ENCODE results near the gene RPS6KB1. TPM values are rescaled to one million over a fixed set of nuclear protein-coding genes. Genes with fewer than 3 reads are reported as not detected.

RPS6KB1 gene
- total and polyA plus RNA-seq, 9 of the 15 experiments (the other 6 are each of a cell fraction or from before 2014, with no cell fraction given) = 8.8 to 60.7 (median 35.1) TPM

DNA sequence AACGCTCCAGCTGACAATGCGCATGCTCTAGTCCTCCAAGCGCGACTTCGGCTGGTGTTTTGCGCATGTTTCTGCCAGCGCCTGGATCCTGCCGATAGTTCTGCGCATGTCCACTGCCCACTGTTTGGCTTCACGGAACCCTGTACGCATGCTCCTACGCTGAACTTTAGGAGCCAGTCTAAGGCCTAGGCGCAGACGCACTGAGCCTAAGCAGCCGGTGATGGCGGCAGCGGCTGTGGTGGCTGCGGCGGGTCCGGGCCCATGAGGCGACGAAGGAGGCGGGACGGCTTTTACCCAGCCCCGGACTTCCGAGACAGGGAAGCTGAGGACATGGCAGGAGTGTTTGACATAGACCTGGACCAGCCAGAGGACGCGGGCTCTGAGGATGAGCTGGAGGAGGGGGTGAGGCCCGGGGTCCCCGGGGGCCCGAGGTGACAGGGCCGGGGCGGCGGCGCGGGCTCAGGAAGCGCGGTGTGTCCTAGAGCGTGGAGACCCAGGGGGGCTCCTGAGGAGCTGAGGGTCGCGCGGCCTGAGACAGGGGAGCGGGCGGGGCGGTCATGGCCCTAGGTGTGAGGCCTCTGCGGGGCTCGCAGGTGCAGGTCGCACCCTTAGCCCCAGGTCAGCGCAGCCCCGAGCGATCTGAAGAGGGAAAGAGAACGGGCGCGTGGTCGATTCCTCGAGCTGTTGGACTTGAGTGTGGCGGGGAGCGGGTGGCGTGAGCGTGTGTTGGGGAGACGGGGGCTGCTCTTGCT lies at the start of gene RPS6KB1, which contains the start of gene TUBD1 (continued):
- TF ChIP-seq, protein P1, sequence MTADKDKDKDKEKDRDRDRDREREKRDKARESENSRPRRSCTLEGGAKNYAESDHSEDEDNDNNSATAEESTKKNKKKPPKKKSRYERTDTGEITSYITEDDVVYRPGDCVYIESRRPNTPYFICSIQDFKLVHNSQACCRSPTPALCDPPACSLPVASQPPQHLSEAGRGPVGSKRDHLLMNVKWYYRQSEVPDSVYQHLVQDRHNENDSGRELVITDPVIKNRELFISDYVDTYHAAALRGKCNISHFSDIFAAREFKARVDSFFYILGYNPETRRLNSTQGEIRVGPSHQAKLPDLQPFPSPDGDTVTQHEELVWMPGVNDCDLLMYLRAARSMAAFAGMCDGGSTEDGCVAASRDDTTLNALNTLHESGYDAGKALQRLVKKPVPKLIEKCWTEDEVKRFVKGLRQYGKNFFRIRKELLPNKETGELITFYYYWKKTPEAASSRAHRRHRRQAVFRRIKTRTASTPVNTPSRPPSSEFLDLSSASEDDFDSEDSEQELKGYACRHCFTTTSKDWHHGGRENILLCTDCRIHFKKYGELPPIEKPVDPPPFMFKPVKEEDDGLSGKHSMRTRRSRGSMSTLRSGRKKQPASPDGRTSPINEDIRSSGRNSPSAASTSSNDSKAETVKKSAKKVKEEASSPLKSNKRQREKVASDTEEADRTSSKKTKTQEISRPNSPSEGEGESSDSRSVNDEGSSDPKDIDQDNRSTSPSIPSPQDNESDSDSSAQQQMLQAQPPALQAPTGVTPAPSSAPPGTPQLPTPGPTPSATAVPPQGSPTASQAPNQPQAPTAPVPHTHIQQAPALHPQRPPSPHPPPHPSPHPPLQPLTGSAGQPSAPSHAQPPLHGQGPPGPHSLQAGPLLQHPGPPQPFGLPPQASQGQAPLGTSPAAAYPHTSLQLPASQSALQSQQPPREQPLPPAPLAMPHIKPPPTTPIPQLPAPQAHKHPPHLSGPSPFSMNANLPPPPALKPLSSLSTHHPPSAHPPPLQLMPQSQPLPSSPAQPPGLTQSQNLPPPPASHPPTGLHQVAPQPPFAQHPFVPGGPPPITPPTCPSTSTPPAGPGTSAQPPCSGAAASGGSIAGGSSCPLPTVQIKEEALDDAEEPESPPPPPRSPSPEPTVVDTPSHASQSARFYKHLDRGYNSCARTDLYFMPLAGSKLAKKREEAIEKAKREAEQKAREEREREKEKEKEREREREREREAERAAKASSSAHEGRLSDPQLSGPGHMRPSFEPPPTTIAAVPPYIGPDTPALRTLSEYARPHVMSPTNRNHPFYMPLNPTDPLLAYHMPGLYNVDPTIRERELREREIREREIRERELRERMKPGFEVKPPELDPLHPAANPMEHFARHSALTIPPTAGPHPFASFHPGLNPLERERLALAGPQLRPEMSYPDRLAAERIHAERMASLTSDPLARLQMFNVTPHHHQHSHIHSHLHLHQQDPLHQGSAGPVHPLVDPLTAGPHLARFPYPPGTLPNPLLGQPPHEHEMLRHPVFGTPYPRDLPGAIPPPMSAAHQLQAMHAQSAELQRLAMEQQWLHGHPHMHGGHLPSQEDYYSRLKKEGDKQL (CRISPR knock-in tag; IDR thresholded peaks at IDR 0.05; ENCODE audit: borderline replicate concordance) = no peak
- TF ChIP-seq ZNF121 (CRISPR knock-in tag; conservative IDR thresholded peaks at IDR 0.05) (no peak; the same call in 1 of the 2 replicates), ARNT (IDR thresholded peaks at IDR 0.05) (no peak), TAF1 (IDR thresholded peaks at IDR 0.05; ENCODE audit: control insufficient read depth, extremely low read depth, insufficient read depth, low read length, severe bottlenecking) (peak; percentile 97), CREB1 (IDR thresholded peaks at IDR 0.05) (peak; percentile 57; the same call in 1 of the 2 replicates), CREB1 (CRISPR knock-in tag; IDR thresholded peaks at IDR 0.05) (peak; percentile 27; the same call in 1 of the 2 replicates), PHF8 (IDR thresholded peaks at IDR 0.05; ENCODE audit: borderline replicate concordance, low read length) (peak; percentile 100), CBX1 (IDR thresholded peaks at IDR 0.05; ENCODE audit: low read depth) (peak; percentile 51; the same call in 1 of the 2 replicates), GTF2E2 (tag; IDR thresholded peaks at IDR 0.05) (no peak; the same call in 1 of the 2 replicates), ZBTB8A (IDR thresholded peaks at IDR 0.05; ENCODE audit: partially characterized antibody) (no peak)
- TF ChIP-seq, protein P2, sequence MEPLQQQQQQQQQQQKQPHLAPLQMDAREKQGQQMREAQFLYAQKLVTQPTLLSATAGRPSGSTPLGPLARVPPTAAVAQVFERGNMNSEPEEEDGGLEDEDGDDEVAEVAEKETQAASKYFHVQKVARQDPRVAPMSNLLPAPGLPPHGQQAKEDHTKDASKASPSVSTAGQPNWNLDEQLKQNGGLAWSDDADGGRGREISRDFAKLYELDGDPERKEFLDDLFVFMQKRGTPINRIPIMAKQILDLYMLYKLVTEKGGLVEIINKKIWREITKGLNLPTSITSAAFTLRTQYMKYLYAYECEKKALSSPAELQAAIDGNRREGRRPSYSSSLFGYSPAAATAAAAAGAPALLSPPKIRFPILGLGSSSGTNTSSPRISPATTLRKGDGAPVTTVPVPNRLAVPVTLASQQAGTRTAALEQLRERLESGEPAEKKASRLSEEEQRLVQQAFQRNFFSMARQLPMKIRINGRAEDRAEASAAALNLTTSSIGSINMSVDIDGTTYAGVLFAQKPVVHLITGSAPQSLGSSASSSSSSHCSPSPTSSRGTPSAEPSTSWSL (CRISPR knock-in tag; IDR thresholded peaks at IDR 0.05; ENCODE audit: borderline replicate concordance) = no peak
- TF ChIP-seq, protein P3, sequence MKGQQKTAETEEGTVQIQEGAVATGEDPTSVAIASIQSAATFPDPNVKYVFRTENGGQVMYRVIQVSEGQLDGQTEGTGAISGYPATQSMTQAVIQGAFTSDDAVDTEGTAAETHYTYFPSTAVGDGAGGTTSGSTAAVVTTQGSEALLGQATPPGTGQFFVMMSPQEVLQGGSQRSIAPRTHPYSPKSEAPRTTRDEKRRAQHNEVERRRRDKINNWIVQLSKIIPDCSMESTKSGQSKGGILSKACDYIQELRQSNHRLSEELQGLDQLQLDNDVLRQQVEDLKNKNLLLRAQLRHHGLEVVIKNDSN (CRISPR knock-in tag; IDR thresholded peaks at IDR 0.05) = peak; percentile 18; the same call in 1 of the 2 replicates
- TF ChIP-seq, protein P4, sequence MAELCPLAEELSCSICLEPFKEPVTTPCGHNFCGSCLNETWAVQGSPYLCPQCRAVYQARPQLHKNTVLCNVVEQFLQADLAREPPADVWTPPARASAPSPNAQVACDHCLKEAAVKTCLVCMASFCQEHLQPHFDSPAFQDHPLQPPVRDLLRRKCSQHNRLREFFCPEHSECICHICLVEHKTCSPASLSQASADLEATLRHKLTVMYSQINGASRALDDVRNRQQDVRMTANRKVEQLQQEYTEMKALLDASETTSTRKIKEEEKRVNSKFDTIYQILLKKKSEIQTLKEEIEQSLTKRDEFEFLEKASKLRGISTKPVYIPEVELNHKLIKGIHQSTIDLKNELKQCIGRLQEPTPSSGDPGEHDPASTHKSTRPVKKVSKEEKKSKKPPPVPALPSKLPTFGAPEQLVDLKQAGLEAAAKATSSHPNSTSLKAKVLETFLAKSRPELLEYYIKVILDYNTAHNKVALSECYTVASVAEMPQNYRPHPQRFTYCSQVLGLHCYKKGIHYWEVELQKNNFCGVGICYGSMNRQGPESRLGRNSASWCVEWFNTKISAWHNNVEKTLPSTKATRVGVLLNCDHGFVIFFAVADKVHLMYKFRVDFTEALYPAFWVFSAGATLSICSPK (IDR thresholded peaks at IDR 0.05; ENCODE audit: borderline replicate concordance) = no peak
